ENCODE data around the gene LUC7L.
"Not testable (repeated sequence)": the region's sequence is repeated elsewhere in the genome, so short reads cannot be mapped to it uniquely, and the experiment has no call there.

GRCh38 chr16:176477-177382 lies 52.5 kb downstream of the LUC7L start, which contains the start of gene HBA1:
- not testable (repeated sequence) for TF ChIP-seq CTCF (IDR thresholded peaks at IDR 0.05; ENCODE audit: insufficient read depth, low read depth, low read length)
- TF ChIP-seq EZH2 (IDR thresholded peaks at IDR 0.05; ENCODE audit: insufficient read depth, low read length) = peak; percentile 77
